ENCODE results near the gene DUOXA1.

The DUOXA1 gene

DNA sequence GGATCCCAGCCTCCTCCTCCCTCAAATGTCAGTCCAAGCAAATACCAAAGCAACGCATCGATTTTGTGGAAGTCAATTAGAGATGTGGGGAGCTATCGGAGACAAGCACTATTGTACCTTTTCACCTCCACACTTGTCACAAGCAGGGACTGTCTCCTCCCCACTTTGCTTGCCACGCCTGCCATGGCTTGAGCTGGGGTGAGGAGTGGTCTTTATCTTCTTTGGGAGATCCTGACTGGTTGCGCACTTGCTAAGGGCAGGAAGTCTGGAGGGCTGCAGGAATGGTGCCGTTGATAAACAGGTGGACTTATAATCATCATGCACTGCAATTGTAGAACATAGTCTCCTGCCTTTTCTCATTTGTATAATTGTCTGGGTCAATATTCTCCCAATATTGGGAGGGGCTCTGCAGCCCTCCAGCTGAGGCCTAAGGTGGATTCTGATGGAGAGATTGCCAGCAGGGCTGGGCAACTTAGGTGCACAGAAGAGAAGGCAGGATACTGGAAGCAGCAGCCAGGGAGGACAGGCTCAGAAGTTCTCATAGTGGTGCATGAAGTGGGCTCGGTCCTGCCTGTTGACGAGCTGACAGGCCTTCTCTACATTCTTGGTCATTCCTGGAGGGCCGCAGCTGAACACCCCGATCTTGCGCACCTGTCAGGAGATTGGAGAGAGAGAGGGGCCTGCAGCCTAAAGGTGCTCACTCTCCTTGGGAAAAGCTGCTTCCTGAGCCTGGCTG lies 35.9 kb downstream of the DUOXA1 start:
- Histone ChIP-seq H3K36me3 (no peaks in the 10 kb centered on the region), H3K27me3 (ENCODE audit: insufficient read depth, low read depth, severe bottlenecking) (no peaks in the 10 kb centered on the region), H3K27ac (no peak overlapping the region), H3K4me3 (ENCODE audit: low read depth, low read length) (no peak overlapping the region), H3K9me3 (ENCODE audit: severe bottlenecking) (no peaks in the 10 kb centered on the region)
- DNase-seq, result no peak
- TF ChIP-seq, protein P1, sequence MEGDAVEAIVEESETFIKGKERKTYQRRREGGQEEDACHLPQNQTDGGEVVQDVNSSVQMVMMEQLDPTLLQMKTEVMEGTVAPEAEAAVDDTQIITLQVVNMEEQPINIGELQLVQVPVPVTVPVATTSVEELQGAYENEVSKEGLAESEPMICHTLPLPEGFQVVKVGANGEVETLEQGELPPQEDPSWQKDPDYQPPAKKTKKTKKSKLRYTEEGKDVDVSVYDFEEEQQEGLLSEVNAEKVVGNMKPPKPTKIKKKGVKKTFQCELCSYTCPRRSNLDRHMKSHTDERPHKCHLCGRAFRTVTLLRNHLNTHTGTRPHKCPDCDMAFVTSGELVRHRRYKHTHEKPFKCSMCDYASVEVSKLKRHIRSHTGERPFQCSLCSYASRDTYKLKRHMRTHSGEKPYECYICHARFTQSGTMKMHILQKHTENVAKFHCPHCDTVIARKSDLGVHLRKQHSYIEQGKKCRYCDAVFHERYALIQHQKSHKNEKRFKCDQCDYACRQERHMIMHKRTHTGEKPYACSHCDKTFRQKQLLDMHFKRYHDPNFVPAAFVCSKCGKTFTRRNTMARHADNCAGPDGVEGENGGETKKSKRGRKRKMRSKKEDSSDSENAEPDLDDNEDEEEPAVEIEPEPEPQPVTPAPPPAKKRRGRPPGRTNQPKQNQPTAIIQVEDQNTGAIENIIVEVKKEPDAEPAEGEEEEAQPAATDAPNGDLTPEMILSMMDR (IDR thresholded peaks at IDR 0.05; ENCODE audit: low read depth, low read length), result no peak

DNA sequence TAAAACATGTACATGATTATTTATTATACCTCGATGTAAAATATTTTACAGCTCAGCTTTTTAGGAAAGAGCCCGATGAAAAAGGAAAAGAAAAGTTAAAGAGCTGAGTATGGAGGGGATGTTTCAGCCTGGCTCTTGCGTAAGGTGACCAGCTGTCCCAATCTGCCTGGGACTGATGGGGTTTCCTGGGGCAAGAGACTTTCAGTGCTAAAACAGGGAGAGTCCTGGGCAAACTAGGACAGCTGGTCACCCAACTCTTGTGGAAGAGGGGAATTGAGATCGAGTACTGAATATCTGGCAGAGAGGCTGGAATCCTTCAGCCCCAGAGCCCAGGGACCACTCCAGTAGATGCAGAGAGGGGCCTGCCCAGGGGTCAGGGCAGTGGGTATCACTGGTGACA lies 36.7 kb downstream of the DUOXA1 start:
- Histone ChIP-seq H3K9me3 (ENCODE audit: severe bottlenecking) (no peaks in the 10 kb centered on the region), H3K27ac (no peak overlapping the region), H3K36me3 (no peaks in the 10 kb centered on the region), H3K27me3 (ENCODE audit: insufficient read depth, low read depth, severe bottlenecking) (no peaks in the 10 kb centered on the region), H3K4me3 (ENCODE audit: low read depth, low read length) (no peak overlapping the region)
- TF ChIP-seq, protein P1 (IDR thresholded peaks at IDR 0.05; ENCODE audit: low read depth, low read length), result no peak
- DNase-seq, result no peak

DNA sequence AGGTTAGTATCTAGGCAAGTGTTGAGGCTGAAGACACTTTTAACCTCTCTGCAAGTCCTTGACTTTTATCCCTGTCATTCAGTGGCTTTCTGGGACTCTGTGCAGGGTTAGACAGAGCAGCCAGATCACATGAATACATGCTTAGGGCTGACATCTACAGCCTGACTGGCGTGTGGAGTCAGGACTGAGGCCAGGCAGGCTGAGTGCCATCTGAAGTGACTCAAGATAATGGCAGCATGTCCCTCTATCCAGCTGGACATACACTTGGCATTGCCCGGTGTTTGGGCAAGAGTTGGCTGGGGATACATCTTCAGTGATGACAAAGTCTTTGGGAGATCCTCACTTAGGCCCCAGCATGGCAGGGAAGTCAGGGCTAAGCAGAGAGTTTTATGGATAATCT lies 38.1 kb downstream of the DUOXA1 start:
- Histone ChIP-seq H3K27me3 (ENCODE audit: insufficient read depth, low read depth, severe bottlenecking) (no peaks in the 10 kb centered on the region), H3K27ac (no peak overlapping the region), H3K4me3 (ENCODE audit: low read depth, low read length) (no peak overlapping the region), H3K9me3 (ENCODE audit: severe bottlenecking) (no peaks in the 10 kb centered on the region), H3K36me3 (no peaks in the 10 kb centered on the region)
- no peak for DNase-seq
- TF ChIP-seq, protein P1 (IDR thresholded peaks at IDR 0.05; ENCODE audit: low read depth, low read length), result no peak

DNA sequence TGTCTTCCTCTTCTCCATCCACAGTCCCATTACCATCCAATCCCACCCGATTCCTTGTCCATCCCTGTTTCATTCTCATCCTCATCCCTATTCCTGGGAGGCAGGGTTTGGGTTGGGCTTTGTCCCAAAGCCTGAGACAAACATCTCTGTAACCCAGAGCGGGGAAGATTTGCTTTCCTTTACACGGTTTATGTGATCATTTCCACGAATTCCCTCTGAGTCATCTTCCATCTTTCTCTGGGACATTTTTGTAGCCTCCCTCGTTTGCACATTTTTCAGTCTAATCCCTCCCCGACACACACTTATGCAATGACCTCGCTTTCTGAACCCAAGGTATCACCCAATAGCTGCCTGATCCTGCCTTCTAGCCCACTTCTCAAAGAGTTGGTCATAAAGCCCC lies 38.5 kb downstream of the DUOXA1 start:
- no peaks in the 10 kb centered on the region for H3K9me3 ChIP-seq (ENCODE audit: severe bottlenecking)
- H3K36me3 ChIP-seq, result no peaks in the 10 kb centered on the region
- H3K27me3 ChIP-seq (ENCODE audit: insufficient read depth, low read depth, severe bottlenecking), result no peaks in the 10 kb centered on the region
- no peak overlapping the region for H3K4me3 ChIP-seq (ENCODE audit: low read depth, low read length)
- TF ChIP-seq, protein P1 (IDR thresholded peaks at IDR 0.05; ENCODE audit: low read depth, low read length), result no peak
- DNase-seq, result no peak
- H3K27ac ChIP-seq, result no peak overlapping the region

DNA sequence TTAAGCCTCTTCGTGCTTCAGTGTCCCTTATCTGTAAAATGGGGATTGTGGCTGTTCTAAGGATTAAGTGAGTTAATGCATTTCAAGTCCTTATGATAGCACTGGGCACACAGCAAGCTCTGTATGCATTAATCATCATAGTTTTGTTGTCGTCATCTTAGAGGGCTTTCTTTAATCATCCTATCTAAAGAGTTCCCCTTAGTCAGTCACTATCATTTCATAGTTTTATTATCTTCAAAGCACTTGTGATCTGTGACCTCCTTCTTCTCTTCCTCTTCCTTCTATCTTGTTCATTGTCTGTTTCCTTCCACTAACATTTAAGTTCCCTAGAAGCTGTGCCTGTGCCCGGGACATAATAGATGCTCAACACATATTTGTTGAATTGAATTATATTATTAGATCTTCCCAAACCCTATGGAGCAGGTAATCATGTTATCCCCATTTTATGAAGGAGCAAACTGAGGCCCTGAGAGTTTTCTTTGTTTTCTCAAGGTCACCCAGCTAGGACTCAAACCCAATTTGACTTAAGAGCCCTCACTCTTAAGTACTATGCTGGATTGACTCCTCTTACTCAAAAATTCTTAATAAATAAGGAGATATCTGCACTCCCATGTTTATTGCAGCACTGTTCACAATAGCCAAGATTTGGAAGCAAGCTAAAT lies 39.8 kb downstream of the DUOXA1 start:
- Histone ChIP-seq H3K9me3 (ENCODE audit: severe bottlenecking) (no peaks in the 10 kb centered on the region), H3K4me3 (ENCODE audit: low read depth, low read length) (no peak overlapping the region), H3K27me3 (ENCODE audit: insufficient read depth, low read depth, severe bottlenecking) (no peaks in the 10 kb centered on the region), H3K27ac (no peak overlapping the region), H3K36me3 (no peaks in the 10 kb centered on the region)
- TF ChIP-seq, protein P1 (IDR thresholded peaks at IDR 0.05; ENCODE audit: low read depth, low read length), result no peak
- DNase-seq, result no peak
